EL (cell line): ENCODE measurements around the gene SCRN1.

ENCODE experiments used
- DNase-seq: peaks from one replicate; pipeline ENCODE4 v3.0.0-alpha.2; 2016

SCRN1 gene

DNA sequence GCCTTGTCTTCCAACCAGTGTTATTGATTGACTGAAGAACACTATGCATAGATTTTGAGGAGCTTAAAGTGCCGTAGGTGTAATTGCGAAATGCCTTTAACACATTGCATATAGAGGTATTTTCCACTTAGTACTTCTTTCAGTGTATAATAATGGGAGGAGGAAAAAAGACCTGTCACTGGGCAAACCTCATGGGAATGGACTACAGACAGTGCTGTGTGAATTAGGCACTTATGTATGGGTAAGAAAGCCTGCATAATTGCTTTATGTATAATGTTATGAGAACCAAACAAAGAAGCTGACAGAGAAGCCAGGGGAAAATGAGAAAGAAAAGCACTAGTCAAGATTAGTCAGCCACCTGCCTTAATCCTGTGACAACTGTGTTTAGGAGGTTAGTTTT, 12.4 kb upstream of the SCRN1 start:
- no peak for DNase-seq

DNA sequence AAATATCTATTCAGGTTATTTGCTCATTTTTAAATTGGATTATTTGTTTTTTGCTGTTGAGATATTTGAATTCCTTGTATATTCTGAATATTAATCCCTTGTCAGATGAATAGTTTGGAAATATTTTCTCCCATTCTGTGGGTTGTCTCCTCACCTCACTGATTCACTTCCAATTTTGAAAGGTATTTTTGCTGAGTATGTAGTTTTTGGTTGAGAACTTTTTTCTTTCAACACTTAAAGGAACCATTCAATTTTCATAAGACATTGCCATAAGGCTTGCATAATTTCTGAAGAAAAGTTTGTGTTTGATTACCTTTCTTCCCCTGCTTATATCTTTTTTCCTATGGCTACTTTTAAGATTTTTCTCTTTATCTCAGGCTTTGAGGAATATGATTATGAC, 8.9 kb upstream of the SCRN1 start:
- no peak for DNase-seq

DNA sequence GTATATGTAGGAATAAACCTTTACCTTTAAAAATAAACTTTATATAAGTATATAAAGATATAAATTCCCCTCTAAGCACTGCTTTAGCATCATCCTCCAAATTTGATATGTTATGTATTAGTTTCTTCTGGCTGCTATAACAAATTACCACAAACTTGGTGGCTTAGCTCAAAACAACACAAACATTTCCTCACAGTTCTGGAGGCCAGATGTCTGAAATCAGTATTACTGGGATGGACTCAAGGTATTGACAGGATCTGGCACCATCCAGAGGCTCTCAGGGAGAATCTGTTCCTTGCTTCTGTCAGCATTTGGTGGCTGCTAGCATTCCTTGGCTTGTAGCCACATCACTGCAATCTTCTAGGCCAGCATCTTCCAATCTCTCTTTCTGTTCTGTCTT, 6.7 kb upstream of the SCRN1 start:
- no peak for DNase-seq

DNA sequence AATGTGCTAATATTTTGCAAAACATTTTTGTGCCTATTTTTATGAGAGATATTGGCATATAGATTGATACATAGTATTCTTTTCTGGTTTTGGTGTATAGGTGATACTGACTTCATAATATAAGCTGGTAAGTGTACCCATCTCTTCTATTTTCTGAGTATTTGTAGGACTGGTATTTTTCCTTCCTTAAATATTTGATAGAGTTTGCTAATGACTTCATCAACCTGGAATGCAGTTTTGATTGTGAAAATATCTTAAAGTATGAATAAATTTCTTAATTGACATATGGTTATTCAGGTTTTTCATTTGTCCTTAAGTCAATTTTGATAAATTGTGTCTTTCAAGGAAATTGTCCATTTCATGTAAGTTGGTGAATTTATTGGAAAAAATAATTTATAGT, 6.1 kb upstream of the SCRN1 start:
- peak; percentile 41 for DNase-seq

DNA sequence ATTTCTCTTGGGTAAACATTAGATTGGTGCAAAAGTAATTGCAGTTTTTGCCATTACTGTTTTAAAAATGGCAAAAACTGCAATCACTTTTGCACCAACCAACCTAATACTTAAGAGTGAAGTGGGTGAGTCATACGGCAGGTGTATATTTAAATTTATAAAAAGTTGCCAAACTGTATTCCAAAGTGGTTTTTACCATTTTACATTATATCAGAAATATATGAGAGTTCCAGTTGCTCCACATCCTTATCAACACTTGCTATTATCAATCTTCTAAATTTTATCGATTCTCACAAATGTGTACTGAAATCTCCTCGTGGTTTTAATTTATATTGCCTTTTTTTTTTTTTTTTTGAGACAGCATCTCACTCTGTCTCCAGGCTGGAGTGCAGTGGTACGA, 3.5 kb upstream of the SCRN1 start:
- no peak for DNase-seq

DNA sequence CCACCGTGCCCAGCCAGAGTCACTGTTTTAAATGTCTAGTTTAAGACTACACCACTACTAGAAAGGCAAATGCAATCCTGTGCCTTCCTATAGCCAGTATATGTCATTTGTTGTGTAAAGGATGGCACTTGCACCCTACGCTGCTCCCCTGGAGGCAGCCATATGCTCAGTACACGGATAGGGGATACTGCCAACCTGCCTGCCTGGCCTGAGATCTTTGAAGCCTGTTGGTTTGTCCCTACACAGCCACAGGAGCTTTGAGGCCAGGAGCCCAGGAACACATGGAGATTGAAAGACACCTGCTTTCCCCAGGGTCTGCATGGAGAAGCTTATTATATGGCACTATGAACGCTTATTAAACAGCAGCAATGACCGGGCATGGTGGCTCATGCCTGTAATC, 2.3 kb upstream of the SCRN1 start:
- DNase-seq = no peak

DNA sequence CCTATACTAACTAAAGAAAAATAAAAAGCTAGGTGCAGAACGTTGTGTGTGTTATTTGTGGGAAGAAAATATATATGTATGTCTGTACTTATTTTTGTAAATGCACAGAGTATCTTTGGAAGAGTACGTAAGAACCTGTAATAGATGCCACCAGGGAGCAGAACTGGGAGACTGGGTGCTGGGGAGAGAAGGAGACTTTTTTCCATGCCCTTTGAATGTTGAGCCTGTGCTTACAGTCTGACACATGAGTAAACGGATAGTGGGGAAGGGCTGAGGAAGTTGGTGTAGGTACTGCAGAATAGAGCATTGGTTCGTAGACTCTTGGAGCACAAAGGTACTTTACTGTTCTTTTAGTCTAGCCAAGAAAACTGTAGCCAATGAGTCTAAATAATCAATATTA, 1.3 kb upstream of the SCRN1 start:
- no peak for DNase-seq

DNA sequence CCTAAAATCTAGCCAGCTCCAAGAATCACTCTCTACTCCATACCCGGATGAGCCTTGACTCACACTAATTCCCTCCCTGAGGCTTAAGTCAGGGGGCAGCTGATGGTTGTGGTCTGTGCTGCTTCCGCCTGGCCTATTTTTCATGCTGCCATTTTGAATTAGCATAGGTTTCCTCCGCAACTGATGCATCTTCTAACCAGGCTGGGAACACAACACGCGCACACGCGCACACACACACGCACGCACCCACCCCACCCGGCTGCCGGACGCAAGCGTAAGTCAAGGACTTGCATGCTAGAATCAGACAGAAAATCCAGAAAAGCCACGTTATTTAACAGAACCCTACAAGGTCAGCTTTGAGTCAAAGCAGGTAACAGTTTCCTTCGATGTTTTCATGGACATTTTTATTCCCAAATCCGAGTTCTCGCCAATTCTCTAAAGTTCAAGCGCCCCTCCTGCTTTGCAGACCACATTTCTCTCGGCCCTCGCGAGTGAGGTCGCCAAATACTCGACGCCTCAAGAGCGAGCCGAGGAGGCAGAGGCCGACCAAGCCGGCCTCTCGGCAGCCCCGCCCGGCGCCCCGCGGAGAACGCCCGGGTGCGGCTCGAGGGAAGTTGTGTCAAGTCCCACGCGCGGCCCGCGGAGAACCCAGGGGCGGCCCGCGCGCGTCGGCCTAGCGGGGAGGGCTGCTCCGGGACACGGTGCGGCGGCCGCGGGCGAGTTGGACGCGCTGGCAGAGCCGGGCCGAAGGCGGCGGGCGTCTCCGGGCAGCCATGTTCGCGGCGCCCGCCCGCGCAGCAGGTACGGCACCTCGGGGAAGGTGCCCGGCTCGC, 961 bp downstream of the SCRN1 start:
- peak; percentile 88 for DNase-seq

DNA sequence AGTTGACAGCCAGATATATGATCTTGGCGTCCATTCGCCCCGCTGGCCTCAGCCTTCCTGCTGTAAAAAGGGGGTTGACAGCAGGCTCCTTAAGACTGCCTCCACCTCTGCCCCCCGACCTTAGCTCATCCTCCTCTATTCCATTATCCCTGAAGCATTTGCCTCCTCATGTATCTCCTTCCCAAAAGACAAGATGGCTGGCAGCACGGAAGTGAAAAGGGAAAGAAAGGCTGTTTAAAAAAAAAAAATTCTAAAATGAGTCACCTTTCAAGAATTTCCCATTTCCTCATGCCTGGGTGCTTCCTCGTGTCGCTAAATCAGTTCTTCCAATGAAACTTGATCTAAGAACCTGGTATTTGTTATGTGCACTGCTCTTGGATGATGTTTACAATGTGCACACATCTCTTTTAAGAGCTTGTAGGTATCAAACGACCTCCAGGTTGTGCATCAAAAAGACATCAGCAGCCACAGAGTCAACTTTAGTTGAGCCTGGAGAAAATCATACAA, 1.7 kb downstream of the SCRN1 start:
- DNase-seq = peak; percentile 90

DNA sequence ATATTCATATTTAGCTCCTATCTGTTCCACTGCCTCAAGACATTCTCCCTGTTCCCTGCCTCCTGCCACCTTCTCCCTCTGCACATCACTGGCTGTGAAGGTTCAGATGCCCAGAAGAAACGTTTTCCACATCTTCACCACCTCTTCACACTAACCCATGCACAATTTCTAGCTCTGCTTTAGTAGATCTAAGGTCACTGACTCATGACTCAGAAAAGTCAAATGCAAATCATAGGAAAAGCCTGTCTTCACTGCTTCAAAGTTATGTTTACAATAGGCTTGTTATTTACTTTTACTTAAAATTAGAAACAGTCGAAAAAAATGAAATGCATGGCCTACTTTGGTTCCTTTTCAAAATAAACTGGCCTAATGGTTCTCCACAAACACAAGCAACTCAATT, 2.5 kb downstream of the SCRN1 start:
- peak; percentile 44 for DNase-seq

DNA sequence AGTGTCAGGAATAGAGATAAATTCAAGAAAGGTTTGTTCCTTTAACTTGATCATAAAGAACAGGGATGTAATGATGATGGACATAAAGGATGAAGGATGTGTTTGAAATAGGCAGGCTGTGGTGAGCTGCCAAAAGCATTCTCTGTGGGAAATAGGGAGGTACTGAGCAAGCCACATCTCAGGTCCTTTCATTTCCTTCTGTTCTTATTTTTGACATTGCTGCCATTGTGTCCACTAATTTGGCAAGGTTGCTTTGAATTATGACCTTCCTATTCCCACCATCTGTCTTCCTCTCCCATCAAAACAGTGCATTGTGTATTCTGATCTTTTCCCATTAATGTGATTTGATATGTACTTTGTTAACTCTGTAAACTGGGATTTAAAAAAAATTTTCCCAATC, 9.4 kb downstream of the SCRN1 start:
- no peak for DNase-seq

DNA sequence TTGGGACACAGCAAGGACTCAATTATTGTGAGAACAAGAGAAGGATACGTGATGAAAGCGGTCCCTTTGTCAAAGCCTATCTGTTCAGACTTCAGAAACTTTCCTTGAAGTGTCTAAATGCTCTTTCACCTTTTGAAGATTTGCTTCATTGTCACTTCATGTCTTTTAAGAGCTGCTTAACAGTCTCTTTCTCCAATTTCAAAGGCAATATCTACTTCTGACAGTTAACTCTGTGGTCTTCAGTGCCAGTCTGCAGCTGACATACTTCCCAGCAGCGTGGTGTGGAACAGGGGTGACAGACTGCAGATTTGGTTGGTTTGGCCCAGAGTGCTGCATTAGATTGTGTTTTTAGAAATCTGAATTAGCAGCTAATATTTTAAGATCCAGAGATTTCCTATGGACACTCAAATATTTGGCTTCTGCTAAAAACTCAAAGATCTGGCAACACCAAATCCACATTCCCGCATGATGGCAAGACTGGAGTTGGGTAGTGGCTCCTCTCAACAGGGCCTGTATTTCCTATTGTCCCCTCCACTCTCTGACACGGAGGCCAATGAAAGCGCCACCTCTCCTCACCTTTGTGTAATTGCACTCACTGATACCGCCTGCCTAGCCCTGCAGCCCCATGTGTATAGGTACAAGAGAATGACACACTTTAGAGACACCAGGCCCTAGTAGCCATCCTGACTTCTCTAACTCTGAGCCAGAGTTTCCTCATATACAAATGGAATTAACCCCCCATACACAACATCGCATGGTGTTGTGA, 11.5 kb downstream of the SCRN1 start:
- no peak for DNase-seq

DNA sequence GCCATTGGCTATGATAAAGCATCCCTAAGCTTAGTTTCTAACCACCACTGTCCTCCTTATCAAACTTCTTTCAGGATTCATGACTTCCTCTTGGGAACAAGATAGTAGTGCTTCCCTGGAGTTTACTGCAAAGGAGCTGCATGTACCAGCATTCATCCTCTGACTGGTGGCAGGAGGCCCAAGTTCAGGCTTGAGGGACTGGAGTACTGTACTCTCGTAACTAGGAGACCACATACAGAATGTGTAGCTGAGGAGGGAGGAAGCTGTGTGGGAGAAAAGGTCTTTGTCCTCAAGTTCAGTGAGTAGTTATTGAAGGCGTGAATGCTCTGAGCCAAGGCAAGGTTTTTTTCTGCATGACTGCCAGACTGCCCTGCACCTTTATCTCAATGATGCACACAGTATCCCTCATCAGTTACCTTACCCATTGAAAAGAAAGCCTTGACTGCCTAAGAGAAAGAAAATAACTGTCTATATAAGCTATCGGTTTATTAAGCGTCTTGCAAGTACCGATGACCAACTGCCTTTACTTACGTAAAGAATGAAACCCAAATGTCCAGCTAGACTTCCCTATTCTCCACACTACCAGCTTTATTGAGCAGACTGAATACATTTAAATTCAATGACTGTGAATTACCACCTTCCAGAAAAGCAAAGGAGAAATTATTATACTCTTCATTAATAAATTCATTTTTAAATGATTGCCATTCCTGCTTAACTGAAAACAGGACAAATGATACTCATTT, 12.8 kb downstream of the SCRN1 start:
- no peak for DNase-seq

DNA sequence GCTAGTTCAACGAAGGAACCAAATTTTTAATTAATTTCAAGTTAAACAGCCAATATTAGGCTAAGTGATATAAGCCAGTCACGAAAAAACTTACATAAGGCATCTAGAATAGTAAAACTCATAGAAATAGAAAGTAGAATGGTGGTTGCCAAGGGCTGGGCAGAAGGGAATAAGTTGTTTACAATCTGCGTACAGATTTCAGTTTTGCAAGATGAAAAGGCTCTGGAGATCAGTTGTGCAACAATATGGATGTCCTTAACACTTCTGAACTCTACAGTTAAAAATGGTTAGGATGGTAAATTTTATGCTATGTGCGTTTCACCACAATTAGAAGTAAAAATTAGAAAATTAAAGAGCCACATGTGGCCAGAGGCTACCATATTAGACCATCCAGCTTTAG, 13.3 kb downstream of the SCRN1 start:
- no peak for DNase-seq

DNA sequence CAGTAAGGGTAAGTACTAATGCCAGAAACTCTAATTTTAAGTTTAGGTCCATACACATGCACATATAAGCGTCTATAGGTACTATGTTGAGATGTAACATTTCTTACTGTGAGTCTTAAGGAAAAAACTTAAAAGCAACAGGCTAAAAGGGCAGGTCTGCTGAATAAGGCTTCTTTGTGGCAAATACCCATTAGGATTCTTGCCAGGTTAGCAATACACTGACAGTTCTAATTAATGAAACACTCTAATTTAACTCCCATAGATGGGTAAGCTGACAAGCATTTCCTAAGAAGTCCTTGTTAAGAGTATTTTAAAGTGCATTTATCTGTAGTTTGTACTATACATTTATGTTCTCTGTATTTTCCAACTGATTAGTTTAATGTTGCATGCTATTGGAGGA, 14.0 kb downstream of the SCRN1 start:
- DNase-seq = no peak

DNA sequence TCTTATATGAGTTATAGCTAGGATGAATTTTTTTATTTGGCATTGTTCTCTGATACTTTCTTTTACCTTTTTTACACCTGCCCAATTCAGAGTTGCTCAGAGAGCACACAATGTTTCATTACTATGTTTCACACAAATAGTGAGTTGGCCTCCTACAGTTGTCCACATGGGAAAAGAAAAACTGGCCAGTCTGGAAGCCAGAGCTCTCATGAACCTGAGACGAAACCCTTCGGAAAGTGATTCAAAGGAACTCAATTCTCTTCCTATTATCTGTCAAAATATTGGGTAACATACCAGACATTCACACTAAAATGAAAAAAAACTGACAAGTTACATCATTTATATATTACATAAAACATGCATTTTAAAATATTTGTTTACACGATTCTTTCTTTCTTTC, 15.3 kb downstream of the SCRN1 start:
- no peak for DNase-seq

DNA sequence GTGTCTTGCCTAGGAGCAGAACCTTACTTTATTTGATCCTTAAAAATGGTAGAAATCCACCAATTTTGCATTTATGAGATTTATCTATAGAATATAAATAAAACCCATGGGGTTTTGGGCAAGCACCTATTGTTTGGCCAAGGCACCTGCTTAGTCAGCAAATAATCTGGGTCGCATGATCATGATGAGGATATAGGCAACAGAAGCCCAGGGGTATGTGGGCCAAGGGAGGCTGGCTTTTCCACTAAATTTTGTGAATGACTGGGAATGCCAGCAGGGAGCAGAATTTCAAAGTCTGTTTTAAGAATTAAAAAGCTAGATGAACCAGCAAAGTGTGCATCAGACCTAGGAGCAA, 17.3 kb downstream of the SCRN1 start:
- DNase-seq = no peak

DNA sequence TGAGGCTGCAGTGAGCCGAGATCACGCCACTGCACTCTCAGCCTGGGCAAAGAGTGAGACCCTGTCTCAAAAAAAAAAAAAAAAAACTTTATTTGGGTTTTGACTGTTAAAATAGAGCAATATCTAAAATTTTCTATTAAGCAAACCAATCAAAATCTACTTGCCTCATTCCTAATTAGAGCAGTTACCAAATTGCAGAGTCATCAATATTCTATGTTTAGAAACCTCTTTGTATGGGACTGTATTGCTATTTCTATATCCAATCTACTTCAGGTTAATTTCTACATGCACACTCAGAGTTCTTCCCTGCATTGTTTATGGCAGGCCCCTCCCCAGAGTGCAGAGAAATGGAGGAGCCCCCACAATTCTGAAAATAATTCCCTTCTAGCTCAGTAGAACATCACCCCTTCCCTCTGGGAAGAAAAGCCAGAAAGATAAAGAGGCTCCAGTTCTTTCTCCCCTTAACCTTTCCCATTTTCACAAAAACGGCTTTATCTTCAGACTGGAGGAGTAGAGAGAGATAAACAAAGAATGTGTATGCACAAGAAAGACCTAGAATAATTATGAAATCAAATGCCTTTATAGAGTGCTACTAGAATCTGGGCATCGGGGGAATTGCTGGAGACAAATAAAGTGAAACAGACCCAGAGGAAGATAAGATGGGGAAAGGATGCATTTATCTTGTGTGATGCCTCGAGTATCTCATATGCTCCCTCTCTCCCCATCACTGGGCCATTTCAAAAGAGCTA, 17.9 kb downstream of the SCRN1 start:
- no peak for DNase-seq

DNA sequence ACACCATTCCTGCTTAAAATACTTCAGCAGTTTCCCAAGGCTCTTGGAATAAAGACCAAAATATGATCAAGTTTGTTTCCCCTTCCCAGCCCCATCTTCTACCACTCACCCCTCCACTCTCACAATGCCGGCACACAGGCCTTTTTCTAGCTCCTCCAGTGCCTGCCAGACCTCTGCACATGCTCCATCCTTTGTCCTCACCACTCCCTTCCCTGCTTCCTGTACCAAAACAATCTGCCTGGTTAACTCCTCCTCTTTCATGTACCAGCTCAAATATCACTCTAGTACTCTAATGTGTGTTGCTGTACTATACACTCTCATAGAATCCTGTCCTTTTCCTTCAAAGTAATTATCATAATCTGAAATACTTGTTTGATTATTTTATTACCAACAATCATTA, 19.4 kb downstream of the SCRN1 start:
- DNase-seq = no peak

DNA sequence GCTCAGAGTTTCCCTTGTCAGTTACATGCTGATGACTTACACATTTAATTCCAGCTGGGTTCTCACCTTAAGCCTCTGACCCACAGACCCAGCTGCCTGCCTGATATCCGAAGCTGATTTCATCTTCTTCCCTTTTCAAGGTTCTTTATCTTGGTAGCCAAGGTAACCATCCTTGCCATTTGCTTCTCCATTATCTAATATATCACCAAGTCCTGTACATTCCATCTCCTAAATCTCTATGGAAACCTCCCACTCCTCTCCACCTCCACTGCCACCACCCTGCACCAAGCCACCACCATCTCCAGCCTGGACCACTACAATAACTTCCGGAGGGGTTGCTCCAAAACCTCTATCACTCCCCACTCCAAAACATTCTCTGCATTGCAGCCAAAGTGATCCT, 19.9 kb downstream of the SCRN1 start:
- DNase-seq = no peak

DNA sequence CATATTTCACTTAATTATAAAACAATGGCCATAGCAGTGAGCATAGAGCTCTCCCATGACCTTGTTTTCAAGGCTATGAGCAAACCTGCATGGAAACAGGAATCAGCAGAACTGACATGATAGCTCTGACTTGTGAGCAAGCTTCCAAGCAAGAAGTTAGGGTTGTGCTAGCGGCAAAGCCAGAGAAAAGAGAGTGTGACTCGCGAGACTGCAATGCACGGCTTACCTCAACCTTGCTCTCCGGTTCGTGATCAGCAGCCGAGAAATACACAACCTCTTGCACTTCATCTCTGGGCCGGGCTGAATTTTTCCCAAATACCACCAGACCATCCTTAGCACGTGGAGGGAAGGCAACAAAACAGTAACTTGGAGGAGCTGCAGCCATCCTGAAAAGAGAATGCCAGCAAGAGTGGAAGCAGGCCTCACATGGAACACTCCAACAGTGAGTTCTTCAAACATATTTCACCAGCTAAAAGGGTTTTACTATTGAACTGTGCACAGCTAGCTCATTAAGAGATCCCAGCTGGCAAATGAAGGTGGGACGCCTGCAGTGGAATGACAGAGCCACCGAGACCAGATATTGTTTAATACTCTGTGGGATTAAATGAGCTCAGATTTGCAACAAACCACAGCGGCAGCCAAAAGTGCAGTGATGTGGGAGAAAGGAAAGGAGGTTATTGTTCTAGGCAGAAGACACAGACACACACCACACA, 20.8 kb downstream of the SCRN1 start:
- peak; percentile 88 for DNase-seq

DNA sequence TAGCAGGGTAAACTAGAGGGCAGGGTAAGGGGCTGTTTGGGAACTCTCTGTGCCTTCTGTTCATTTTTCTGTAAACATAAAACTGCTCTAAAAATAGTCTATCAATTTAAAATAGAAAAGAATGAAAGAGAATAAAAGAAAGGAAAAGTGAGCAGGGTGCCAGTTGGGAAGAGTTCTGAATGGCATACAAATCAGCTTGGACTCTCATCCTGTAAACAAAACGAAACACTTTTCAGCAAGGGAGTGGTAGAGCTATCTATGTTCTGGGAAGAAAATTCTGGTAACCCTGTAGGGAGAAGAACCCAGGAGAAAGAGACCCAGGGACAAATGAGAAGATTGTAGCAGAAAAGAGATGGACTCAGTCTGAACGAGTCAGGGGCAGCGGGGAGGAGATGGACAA, 24.6 kb downstream of the SCRN1 start:
- DNase-seq = no peak
